ENCODE measurements around the gene EIF3K.
A peak's percentile ranks its signal among the peaks of the same experiment; 100 is the strongest.

The EIF3K gene

DNA sequence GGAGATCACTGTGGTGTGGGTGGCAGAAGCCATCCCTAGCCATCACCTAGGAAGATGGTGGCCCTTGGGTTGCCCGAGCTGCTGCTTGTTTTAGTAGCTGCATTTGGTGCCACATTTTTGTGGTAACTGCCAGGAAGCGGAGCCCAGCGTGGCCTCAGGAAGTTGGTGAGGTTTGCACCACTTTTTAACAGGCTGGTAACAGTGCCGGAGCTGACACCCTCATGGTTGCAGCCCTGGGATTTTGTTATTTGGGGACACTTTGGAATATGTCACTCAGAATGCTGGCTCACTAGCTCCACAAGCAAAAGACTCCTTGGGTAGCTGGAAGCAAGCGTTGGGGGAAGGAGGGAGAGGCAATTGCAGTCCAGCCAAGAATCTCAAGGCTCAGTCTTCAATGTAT, 50.6 kb downstream of the EIF3K start:
- DNase-seq, result no peak

DNA sequence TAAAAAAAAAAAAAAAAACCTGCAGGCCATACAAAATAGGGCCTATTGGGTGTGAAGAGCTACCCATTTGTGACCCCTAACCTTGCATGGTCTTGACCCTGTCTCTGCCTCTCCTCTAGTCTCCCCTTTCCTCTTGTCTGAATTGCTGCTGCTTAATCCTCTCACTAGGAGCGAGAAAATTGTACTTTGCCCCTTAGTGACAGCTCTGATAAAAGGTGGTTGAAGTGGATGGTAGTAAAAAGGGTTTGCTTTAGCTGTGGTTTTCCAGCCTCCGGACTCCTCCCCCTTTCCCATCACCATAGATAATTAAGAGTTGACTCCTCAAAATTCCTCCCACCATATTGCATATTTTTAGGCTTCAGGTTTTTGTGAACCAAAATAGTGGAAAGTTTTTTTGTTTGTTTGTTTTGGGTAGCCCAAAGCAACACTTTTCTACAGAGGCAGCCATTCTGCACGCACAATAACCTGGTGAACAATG, 52.0 kb downstream of the EIF3K start:
- DNase-seq, result peak; percentile 40

DNA sequence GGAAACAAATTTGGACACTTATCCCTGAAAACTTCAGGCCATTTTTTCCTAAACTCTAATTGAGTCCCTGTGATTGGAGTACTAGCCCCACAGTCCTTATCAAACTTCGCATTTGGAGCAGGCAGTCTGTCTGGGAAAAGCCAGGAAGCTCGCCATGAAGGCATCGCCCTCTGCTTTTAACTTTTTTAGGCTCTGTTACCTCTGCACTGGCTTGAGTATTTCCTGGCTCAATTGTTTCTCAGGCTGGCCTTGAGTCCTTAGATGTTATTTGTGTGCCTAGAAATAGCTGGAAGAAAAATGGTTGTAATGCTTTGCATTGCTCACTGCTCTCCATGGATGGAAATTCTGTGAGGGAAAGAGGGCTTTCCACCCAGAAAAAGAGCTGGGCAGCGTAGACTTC, 52.7 kb downstream of the EIF3K start:
- no peak for DNase-seq

DNA sequence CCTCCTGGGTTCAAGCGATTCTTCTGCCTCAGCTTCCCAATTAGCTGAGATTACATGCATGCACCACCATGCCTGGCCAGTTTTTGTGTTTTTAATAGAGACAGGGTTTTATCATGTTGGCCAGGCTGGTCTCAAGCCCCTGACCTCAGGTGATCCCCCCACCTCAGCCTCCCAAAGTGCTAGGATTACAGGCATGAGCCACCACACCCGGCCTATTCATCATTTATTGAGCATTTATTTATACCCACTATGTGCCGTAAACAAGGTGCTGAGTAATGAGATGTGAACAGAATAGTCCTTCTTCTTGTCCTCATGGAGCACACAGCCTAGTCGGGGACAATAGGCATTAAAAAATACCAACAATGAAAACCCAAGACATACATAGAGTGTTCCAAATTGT, 54.0 kb downstream of the EIF3K start:
- no peak for DNase-seq

DNA sequence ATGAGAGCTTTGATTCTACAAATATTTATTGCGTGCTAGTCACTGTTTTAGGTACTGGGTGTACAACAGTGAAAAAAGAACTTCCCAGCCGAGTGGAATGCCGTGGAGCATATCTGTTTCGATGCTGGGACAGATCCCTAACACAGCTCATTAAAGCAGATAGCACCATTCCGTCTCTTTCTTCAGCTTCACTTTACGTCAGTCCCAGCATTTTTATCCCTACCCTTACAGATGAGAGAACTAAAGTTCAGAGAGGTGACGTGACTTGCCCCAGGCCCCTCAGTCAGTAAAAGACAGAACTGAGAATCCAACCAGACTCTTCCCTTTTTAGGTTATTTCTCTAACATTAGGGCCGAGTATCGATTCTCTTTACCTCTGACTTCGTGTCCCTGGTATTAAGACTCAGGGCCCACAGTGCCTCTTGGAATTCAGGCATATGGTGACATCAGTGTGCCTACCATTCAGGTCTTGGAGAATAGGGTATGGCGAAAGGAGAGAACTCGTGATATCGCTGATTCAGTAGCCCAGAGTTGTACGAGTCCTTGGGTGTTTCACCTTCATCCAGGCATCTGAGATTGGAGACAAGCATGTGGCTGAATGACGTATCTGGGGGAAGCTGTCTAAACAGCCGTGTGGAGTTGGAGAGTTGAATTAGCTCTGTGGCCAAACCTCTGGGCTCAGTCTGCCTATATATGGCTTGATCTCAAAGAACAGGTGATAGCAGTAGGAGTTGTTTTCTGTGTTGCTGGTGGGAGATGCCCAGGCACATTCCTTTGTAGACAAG, 55.6 kb downstream of the EIF3K start:
- DNase-seq, result no peak

DNA sequence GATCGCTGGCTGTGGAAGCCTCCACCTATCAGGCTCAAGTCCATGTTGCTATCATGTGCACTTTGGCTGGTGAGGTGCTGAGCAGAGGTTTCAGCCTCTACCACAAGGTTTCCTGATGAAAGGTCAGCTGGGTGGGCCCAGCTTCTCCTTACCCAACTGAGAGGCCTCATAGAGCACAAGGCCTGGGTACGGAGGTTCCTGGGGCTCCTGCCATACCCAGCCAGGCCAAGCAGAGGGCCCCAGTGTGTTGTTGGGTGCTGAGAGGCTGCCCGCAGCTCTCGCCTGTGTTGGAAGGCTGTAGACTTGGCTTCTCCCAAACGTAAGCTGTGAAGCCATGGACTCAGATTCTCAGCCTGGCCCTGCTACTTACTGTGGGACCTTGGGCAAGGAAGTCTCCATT, 56.6 kb downstream of the EIF3K start:
- no peak for DNase-seq

DNA sequence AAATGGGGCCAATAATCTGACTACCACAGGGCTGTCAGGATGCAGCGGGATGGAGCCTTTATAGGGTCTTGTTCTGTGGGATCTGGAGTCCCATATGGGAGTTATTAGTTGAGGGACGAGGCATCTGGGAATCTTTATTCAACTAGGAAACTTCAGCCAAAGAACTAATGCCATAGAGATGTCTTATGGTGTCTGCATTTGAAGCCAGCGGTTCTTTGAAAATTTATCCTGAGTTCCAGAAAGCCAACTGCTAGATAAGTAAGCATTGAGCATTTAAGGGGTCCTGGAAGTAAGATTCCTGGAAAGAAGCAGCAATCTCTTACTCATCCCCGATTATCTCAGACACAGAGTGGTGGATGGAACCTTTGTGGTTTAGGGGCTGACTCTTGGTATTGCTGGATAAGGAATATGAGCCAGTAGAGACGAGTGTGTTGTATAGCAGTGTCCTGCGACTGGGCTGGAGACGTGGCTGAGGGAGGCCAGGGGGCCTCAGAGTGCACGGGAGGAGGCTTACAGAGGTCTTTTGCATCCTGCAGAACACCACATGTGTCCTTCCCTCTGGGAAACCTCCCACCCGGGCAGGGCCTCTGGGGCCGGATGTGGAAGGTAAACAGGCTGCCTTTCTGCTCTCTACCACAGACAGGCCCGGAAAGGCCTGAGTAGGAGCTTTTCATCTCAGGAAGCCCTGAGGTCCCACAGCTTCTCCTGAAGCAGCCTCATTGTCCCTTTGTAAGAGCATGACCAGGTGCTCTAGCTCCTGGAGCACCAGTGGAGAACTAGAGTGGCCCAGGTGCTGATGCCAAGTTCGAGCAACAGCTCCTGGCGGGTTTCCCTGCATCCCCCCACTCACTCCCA, 57.3 kb downstream of the EIF3K start:
- DNase-seq, result peak; percentile 70

DNA sequence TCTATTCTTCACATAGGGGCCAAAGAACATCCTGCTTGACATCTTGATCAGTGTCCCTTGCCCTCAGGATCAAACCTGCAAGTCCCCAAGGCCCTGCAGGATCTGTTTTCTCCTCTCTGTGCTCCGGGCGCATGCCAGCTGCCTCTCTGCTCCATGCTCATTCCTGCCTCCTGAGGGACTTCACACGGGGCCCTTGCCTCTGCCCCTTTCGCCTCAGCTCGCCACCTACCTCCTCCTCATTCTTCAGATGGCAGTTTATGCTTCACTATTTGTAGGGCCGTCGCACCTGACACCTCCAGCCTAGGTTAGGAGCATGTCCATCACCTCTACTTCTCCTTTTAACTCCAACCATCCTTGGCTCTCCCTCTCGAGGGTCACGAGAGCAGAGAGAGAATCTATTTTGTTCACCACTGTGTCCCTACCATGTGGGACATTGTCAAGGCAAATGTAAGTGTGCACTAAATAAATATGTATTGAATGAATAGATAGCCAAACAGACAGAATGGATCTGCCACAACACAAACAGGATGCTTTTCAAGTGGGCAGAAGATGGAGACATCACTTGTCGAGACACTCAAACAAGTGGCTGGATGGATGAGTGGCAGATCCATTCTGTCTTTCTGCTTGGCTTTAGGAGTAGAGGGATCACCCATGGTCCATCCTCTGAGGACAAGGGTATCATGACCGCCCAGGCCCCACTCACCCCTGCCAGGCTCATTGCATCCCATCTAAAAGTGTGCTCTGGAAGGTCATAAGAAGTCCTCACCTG, 58.1 kb downstream of the EIF3K start:
- DNase-seq, result no peak

DNA sequence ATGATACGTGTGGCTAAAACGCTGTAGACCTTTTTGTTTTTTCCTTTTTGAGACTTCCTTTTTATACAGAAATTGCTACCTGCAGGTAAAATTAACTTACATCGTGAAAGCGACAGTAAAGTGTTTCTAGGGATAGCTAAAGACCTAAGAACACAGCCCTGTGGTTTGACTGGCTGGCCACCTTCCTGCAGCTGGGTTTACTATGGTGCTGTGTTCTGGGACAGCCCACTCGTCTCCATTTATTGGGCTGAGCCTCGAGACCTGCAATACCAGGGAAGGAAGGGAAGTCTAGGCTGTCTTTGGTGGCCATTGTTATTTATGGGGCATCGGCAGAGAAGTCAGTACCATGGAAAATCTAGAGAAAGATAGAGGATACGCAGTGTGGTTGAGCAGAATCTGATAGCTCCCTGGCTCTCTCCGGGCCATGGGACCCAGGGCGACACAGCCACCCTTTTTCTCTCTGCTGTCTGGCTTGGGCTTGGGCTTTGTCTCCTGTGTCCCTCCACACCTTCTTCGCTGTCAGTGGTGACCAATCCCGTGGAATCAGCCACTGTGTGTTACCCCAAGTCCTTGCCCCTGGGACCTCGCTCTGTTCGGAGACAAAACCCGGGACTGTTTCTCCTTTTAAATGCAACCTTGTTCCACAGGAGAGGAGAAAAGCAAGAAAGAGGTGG, 59.4 kb downstream of the EIF3K start:
- DNase-seq, result no peak

DNA sequence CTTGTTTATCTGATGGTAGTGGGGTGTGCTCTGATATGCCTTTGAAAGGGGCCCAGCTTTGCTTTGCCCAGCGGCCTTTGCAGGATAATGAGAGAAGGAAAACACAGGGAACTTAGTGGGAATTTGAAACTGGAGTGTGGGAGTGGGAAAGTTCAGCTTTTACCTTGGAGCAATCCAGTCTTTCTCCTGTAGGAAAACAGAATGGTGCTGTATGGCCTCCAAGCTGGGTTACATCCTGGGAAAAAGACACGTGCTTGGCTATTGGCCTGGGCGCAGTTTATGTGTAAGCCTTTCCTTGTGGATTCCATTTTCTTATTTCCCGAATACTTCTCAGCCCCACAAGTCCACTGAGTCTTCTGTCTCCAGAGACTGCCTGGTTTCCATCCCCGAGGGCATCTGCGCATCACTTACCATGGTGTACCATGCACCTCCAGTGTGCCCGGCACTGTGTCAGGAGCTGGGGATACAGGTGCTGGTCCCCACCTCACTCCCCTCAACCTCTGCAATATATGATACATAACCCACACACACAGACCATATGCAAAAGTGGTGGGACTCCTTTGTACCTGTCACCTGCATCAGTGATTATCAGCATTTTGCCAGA, 60.0 kb downstream of the EIF3K start:
- no peak for DNase-seq

DNA sequence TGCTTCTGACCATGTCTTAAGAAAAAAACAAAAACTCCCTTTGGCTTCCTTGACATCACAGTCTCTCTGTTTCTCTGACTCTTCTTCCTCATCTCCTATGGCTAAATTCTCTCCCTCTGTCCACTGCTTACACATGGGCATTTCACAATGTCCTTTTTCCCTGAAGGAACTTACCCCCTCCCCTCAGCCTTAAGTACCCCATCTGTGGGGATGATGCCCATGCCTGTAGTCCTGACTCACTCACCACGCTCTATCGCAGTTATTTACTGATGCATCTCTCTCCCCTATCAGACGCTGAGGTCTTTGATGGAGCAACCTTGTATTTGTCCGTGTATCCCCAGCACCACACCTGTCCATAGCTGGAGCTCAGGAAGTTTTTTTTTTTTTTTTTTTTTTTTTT, 60.9 kb downstream of the EIF3K start:
- no peak for DNase-seq

DNA sequence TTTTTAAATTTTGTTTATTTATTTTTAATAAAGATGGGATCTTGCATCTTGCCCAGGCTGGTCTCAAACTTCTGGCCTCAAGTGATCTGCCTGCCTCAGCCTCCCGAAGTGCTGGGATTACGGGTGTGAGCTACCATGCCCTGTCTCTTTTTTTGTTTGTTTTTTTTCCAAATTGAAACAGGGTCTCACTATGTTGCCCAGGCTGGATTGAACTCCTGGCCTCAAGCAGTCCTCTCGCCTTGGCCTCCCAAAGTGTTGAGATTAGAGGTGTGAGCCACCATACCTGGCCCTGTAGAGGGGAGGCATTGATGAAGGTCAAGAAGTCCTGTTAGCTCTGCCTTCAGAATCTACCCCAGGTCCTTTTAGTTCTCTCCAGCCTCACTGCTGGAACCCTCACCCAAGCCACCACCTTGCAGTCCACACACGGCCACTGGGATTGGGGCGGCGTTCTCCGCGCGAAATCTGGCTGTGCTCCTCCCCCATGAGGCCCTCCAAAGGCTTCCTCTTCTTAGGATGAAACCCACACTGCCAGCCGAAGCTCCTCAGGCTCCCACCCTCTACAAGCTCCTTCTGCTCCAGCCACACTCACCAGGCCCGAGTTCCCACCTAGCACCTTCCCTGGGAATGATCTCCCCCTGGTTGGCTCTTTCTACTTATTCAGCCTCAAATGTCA, 63.3 kb downstream of the EIF3K start:
- DNase-seq, result no peak

DNA sequence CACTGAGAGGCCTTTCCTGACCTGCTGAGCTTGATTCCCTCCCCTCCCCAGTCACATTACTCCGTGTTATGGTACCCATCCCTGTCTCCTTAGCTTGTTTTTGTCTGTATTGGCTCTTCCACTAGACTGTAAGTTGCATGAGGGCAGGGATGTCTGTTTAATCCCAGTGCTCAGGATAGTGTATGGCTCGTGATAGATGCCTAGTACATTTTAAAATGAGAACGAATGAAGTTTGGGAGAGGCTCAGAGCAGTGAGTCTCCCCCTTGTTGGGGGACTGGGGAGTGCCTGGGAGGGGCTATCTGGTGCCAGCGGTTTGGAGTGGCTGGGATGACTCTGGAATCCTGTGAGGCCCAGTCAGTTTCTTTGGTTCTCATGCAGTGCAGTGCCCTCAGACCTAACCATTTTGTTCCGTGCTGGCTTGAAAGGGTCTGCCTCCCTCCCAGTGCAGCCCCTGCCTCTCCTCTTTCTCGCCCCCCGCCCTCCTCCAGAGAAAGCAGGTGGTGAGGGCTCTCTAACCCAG, 63.9 kb downstream of the EIF3K start:
- no peak for DNase-seq

DNA sequence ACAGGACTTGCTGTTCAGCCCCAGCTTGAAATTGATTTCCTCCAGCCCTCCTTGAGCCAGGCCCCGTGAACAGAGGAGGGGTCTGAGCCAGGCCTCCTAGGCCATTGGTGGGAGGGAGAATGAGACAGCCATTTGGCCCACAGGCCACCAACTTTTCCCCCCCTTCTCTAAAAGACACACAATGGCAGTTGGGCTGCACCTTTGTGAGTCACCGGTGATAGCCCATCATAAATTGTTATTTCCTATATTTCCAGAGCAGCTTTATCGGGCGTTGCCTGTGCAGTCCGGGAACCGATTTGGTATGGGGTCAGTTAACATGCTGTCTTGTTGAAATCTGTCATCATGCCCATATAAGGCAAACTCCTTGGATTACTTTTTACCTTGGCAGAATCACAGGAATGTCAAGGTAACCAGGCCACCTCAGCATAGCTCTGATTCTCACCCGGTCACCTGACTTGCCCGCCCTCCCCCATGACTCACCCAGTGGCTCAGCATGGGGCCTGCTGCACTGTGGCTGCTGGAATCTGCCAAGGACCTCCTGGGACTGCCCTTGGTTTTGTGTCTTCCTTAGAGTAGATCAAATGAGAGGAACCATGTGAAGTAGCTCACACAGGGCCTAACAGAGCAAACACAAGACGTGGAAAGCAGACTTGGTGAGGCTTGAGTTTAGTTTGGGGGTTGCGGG, 64.5 kb downstream of the EIF3K start:
- peak; percentile 96 for DNase-seq

DNA sequence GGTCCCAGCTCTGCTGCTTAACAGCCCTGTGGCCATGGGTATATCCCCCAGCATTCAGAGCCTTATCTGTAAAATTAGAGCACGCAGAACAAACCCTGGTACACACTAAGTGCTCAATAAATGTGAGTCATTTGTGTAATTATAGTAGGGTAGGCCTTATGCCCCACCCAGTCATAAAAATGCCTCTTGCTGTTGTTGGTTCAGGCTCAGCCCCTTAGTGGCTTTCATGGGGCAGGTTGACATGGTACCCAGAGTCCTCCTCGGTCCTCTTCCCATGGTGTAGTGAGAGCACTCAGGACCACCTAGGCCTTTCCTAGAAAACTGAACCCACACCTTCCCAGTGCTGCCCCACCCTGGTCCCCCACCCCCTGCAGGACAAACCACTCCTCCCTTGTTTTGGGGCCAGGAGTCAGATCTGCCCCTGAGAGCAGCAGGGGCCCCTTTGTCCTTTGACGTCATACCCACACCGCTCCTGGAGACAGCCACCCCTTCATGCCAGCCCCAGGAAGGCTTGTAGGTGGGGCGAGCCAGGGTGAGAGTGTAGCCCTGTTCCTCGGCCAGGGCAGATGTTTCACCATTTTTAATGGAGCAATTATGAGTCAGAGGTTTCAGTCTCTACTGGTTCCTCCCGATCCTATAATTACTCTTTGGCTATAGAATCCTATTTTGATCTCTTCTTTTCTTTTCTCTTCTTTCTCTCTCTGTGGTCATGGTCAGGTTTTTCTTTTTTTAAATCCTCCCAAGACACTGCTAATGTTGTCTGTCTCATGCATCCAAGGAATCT, 65.3 kb downstream of the EIF3K start:
- DNase-seq, result peak; percentile 98

DNA sequence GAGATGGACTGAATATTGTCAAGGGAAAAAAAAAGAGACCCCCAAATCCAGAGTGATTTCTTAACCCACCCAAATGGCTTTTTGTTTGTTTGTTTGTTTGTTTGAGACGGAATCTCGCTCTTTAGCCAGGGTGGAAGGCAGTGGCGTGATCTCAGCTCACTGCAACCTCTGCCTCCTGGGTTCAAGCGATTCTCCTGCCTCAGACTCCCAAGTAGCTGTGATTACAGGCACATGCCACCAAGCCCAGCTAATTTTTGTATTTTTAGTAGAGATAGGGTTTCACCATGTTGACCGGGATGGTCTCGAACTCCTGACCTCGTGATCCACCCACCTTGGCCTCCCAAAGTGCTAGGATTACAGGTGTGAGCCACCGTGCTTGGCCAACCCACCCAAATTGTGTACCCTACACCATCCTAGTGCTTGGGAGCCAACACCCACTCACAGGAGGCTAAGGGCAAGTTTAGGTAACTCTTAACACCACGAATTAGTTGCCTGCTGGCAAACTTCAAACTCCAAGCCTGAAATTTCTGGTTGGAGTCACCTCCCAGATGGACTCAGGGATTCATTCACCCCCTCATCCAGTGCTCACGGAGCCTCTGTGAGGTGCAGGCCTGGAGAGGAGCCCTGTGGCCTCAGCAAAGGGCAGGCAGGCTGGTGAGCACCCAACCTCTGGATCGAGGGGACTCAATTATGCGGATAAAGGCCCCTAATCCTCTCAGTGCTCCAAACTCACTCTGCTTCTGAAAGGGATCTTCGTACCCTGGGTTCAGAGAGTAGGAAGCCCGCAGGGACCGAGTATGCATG, 66.1 kb downstream of the EIF3K start:
- DNase-seq, result no peak

DNA sequence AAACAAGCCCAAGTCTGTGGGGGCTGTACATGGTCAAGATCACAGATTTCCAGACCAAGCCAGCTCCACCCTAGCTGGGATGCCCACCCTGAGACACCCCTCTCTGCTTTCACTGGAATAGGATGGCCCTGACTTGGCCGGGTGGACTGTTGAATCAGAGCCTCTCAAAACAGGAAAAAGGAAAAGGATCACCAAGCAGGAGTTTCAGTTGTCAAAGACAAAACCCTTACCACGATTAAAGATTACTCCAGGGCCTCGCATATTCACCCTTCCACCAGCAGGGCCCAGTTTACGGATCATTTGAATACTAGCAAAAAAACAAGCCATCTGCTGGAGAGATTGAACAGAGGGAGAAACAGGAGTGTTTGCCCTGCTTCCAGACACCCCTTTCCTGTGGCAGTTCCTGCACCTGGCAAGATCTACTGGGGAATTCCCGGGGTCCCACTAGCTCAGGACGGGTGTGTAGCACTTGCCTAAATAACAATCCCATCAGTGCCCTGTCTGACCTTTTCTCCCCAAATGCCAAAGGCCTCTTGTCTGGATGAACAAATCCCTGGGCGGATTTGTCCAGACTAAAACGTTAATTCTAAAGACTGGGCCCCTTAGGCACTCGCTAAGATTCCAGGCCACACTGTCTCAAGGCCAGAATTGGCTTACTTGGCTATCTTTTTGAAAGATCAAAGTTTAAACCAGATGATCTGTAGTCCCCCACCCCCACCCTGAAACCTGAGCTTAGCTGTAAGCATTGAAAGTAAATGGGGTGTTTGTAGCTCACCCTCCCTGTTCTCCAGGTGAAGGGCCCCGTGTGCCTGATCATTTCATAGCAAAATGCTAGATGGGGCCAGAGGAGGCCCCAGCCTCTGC, 66.9 kb downstream of the EIF3K start:
- DNase-seq, result peak; percentile 39

DNA sequence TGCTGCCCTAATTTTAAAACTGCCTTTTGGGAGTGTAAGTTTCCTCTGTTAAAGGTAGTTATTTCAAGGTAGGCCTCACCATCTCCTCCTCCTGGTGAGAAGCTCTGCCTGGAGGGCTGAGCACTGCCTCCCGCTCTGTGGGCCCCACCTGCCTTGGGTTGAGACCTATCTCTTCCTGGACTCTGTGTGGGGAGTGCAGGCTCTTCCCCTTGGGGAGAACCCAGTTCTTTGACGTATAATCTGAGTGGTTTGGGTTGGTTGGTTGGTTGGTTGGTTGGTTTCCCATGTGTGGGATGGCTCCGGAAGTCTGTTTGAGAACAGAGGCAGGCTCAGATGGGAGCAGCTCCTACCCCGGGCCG, 67.5 kb downstream of the EIF3K start:
- peak; percentile 24 for DNase-seq

Data from NCI-H226 (cell line).